ENCODE results near the gene ACR. TPM values are rescaled to one million over a fixed set of nuclear protein-coding genes. Genes with fewer than 3 reads are reported as not detected.
"Not testable (repeated sequence)": the region's sequence is repeated elsewhere in the genome, so short reads cannot be mapped to it uniquely, and the experiment has no call there.

The ACR gene
- total RNA-seq, 1 donor = 1.4 TPM

- H3K4me1 ChIP-seq (ENCODE audit: insufficient read depth, low read length) = no peaks in the 10 kb centered on the region
- no peak for TF ChIP-seq CTCF (IDR thresholded peaks at IDR 0.05; ENCODE audit: extremely low read depth, low read depth, low read length)
- no peak overlapping the region for H3K4me2 ChIP-seq (ENCODE audit: insufficient read depth, low read length)
- H3K27ac ChIP-seq (ENCODE audit: low read depth, low read length) = no peak overlapping the region
- DNase-seq (ENCODE audit: insufficient read length, low spot score, missing footprints) = peak; percentile 73
- no peaks in the 10 kb centered on the region for H4K20me1 ChIP-seq (ENCODE audit: insufficient read depth, low read length)
- H3K79me2 ChIP-seq (ENCODE audit: insufficient read depth, low read length) = no peaks in the 10 kb centered on the region
- no peak overlapping the region for H2AFZ ChIP-seq (ENCODE audit: low read length)
- no peaks in the 10 kb centered on the region for H3K9me3 ChIP-seq (ENCODE audit: low read depth, low read length)
- no peak overlapping the region for H3K4me3 ChIP-seq (ENCODE audit: insufficient read depth, low read length)
- H3K36me3 ChIP-seq (ENCODE audit: insufficient read depth, low read length) = no peaks in the 10 kb centered on the region
- peaks cover 26% of the 10 kb centered on the region for H3K27me3 ChIP-seq (ENCODE audit: insufficient read depth, low read length)
Observed at GRCh38 chr22:50739279-50739691, 1.3 kb downstream of the ACR start.

DNA sequence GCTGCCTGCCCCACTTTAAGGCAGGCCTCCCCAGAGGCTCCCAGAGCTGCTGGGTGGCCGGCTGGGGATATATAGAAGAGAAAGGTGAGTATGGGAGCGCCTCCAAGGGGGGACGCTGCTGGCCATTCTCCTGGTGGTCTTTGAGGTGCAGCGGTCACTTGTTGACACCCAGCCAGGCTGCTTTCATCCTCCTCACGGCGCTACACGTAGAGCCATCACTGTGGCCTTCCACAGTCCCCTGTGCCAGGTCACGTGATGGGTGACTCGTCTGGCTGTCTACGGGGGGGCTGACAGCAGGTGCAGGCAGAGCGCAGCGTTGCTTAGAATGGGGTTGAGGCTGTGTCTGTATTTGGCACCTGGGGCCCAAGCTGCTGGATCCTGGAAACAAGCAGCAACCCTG, 1.9 kb downstream of the ACR start:
- H3K4me1 ChIP-seq (ENCODE audit: insufficient read depth, low read length) = no peaks in the 10 kb centered on the region
- peak; percentile 76 for DNase-seq (ENCODE audit: insufficient read length, low spot score, missing footprints)
- no peaks in the 10 kb centered on the region for H4K20me1 ChIP-seq (ENCODE audit: insufficient read depth, low read length)
- no peak overlapping the region for H3K4me3 ChIP-seq (ENCODE audit: insufficient read depth, low read length)
- TF ChIP-seq CTCF (IDR thresholded peaks at IDR 0.05; ENCODE audit: extremely low read depth, low read depth, low read length) = no peak
- H3K79me2 ChIP-seq (ENCODE audit: insufficient read depth, low read length) = no peaks in the 10 kb centered on the region
- H3K27ac ChIP-seq (ENCODE audit: low read depth, low read length) = no peak overlapping the region
- peaks cover 25% of the 10 kb centered on the region for H3K27me3 ChIP-seq (ENCODE audit: insufficient read depth, low read length)
- no peak overlapping the region for H3K4me2 ChIP-seq (ENCODE audit: insufficient read depth, low read length)
- H3K36me3 ChIP-seq (ENCODE audit: insufficient read depth, low read length) = no peaks in the 10 kb centered on the region
- H2AFZ ChIP-seq (ENCODE audit: low read length) = no peak overlapping the region
- no peaks in the 10 kb centered on the region for H3K9me3 ChIP-seq (ENCODE audit: low read depth, low read length)

DNA sequence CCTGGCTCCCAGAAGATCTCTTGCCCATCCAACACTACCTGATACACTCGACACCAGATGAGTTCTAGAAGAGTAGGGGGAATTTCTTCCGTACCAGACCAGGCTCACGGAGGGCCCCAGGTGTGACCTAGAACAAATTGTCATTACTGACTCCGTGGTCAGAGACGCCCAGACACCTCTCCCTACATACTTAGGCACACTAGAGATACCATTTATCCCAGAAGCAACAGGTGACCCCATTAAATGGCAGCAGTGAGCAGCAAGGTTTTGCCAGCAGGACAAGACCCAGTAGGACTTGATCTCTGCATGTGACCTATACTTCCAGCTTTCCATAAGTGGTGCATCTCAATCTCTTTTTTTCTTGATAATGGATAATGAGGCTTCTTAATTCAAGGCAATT, 2.7 kb downstream of the ACR start:
- not testable (repeated sequence) for H3K4me2 ChIP-seq (ENCODE audit: insufficient read depth, low read length); H3K27ac ChIP-seq (ENCODE audit: low read depth, low read length); H4K20me1 ChIP-seq (ENCODE audit: insufficient read depth, low read length); H3K4me1 ChIP-seq (ENCODE audit: insufficient read depth, low read length); H2AFZ ChIP-seq (ENCODE audit: low read length); H3K36me3 ChIP-seq (ENCODE audit: insufficient read depth, low read length); H3K9me3 ChIP-seq (ENCODE audit: low read depth, low read length); DNase-seq (ENCODE audit: insufficient read length, low spot score, missing footprints); H3K79me2 ChIP-seq (ENCODE audit: insufficient read depth, low read length); H3K4me3 ChIP-seq (ENCODE audit: insufficient read depth, low read length)
- peaks cover 18% of the 10 kb centered on the region for H3K27me3 ChIP-seq (ENCODE audit: insufficient read depth, low read length)

- not testable (repeated sequence) for H4K20me1 ChIP-seq (ENCODE audit: insufficient read depth, low read length); H3K27ac ChIP-seq (ENCODE audit: low read depth, low read length); H3K79me2 ChIP-seq (ENCODE audit: insufficient read depth, low read length); H3K27me3 ChIP-seq (ENCODE audit: insufficient read depth, low read length); H3K4me2 ChIP-seq (ENCODE audit: insufficient read depth, low read length); H3K4me1 ChIP-seq (ENCODE audit: insufficient read depth, low read length); H2AFZ ChIP-seq (ENCODE audit: low read length); DNase-seq (ENCODE audit: insufficient read length, low spot score, missing footprints); H3K36me3 ChIP-seq (ENCODE audit: insufficient read depth, low read length); H3K9me3 ChIP-seq (ENCODE audit: low read depth, low read length); H3K4me3 ChIP-seq (ENCODE audit: insufficient read depth, low read length)
Observed at GRCh38 chr22:50744424-50744823, 6.4 kb downstream of the ACR start.

- H3K27ac ChIP-seq (ENCODE audit: low read depth, low read length); H4K20me1 ChIP-seq (ENCODE audit: insufficient read depth, low read length); H2AFZ ChIP-seq (ENCODE audit: low read length); H3K4me3 ChIP-seq (ENCODE audit: insufficient read depth, low read length); H3K36me3 ChIP-seq (ENCODE audit: insufficient read depth, low read length); H3K4me2 ChIP-seq (ENCODE audit: insufficient read depth, low read length); H3K27me3 ChIP-seq (ENCODE audit: insufficient read depth, low read length); H3K9me3 ChIP-seq (ENCODE audit: low read depth, low read length); DNase-seq (ENCODE audit: insufficient read length, low spot score, missing footprints); H3K4me1 ChIP-seq (ENCODE audit: insufficient read depth, low read length); H3K79me2 ChIP-seq (ENCODE audit: insufficient read depth, low read length): not testable (repeated sequence)
Observed at GRCh38 chr22:50747521-50747920, 9.5 kb downstream of the ACR start.

- not testable (repeated sequence) for H3K4me2 ChIP-seq (ENCODE audit: insufficient read depth, low read length); H3K4me3 ChIP-seq (ENCODE audit: insufficient read depth, low read length); H3K9me3 ChIP-seq (ENCODE audit: low read depth, low read length); H3K4me1 ChIP-seq (ENCODE audit: insufficient read depth, low read length); H2AFZ ChIP-seq (ENCODE audit: low read length); H3K36me3 ChIP-seq (ENCODE audit: insufficient read depth, low read length); H3K79me2 ChIP-seq (ENCODE audit: insufficient read depth, low read length); H3K27me3 ChIP-seq (ENCODE audit: insufficient read depth, low read length); H3K27ac ChIP-seq (ENCODE audit: low read depth, low read length); H4K20me1 ChIP-seq (ENCODE audit: insufficient read depth, low read length); DNase-seq (ENCODE audit: insufficient read length, low spot score, missing footprints)
Observed at GRCh38 chr22:50748630-50749029, 10.6 kb downstream of the ACR start.

- H3K27ac ChIP-seq (ENCODE audit: low read depth, low read length); H3K9me3 ChIP-seq (ENCODE audit: low read depth, low read length); H3K79me2 ChIP-seq (ENCODE audit: insufficient read depth, low read length); H4K20me1 ChIP-seq (ENCODE audit: insufficient read depth, low read length); H3K4me1 ChIP-seq (ENCODE audit: insufficient read depth, low read length); H3K4me3 ChIP-seq (ENCODE audit: insufficient read depth, low read length); H2AFZ ChIP-seq (ENCODE audit: low read length); H3K4me2 ChIP-seq (ENCODE audit: insufficient read depth, low read length); H3K27me3 ChIP-seq (ENCODE audit: insufficient read depth, low read length); H3K36me3 ChIP-seq (ENCODE audit: insufficient read depth, low read length): not testable (repeated sequence)
- DNase-seq (ENCODE audit: insufficient read length, low spot score, missing footprints) = peak; percentile 59
Observed at GRCh38 chr22:50749302-50750074, 11.5 kb downstream of the ACR start.
